Activated T-cell treated with anti-CD3 and anti-CD28 coated beads, Interleukin-2, amount 50 U/mL, for 1 hour (primary cell): ENCODE measurements around the gene MSL1.

Experiments
- DNase-seq: peaks from one replicate; pipeline ENCODE4 v3.0.0-alpha.2; 2020

MSL1 gene

GRCh38 chr17:40121181-40122135, at the start of gene MSL1:
MSL1 (plus strand) TSS chr17:40121971; CDS start chr17:40122613, 642 bp downstream.
- peak; percentile 87 for DNase-seq

DNA sequence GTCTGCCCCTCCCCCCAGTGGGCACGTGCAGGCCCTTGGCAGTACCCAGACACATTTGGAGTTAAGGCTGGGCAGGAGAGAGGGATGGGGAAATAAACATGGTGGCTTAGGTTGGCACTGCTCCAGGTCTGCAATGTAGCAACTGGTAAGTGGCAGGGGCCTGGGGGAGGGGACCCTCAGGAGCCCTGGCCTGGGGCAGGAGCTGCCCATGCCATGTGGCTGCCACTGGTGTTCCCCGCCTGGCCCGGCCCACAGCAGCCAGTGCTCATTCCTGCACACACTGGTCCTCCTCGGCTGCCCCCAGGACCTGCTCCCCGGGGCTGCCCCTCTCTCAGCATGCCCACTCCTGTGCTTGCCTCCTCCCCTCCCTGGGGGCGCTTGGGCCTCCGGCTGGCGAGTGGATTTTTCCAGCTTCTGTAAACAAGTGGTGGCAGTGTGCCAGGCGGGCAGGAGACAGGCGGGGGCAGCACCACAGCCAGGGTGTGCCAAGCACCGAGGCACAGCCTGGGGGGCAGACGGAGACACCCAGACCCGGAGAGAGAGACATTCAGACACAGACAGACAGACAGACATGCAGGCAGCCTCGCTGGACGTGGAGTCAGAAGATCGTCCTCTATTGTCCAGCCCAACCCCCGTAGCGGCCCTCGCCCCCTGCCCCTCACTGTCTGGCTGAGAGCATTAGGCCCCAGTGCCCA, 49.6 kb upstream of the MSL1 start:
- DNase-seq = no peak

GRCh38 chr17:40072735-40073346, 48.9 kb upstream of the MSL1 start:
- DNase-seq = no peak

- DNase-seq = no peak
Observed at GRCh38 chr17:40073454-40074174, 48.2 kb upstream of the MSL1 start.

DNA sequence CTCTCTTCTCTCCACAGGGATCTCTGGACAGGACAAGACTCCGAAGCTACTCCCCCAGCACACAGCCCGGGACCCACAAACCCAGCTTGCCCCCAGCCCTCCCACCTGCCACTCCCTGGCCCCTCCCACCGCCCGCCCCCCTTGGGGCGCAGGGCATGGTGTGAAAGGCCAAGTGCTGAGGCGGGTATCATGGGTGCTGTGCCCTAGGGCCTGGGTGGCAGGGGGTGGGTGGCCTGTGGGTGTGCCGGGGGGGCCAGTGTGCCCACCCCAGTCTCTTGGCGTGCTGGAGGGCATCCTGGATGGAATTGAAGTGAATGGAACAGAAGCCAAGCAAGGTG, 47.6 kb upstream of the MSL1 start:
- DNase-seq = no peak

GRCh38 chr17:40074871-40075200, 46.9 kb upstream of the MSL1 start:
- DNase-seq = no peak

- DNase-seq = peak; percentile 73
Observed at GRCh38 chr17:40075201-40075941, 46.4 kb upstream of the MSL1 start.

GRCh38 chr17:40075942-40076498, 45.8 kb upstream of the MSL1 start:
- no peak for DNase-seq

- no peak for DNase-seq
Observed at GRCh38 chr17:40076591-40076990, 45.2 kb upstream of the MSL1 start.

- no peak for DNase-seq
Observed at GRCh38 chr17:40079545-40079944, 42.2 kb upstream of the MSL1 start.

DNA sequence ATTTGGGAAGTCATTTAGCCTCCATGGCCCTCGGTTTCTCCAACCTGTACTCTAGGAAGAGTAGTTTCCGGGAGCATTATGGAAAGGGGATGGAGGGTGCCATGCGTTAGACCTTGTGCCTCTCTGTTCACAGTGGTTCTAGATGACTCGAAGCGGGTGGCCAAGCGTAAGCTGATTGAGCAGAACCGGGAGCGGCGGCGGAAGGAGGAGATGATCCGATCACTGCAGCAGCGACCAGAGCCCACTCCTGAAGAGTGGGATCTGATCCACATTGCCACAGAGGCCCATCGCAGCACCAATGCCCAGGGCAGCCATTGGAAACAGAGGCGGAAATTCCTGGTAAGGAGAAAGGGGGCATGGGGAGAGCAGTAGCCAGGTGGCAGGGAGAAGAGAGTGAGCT, 37.3 kb upstream of the MSL1 start:
- no peak for DNase-seq

DNA sequence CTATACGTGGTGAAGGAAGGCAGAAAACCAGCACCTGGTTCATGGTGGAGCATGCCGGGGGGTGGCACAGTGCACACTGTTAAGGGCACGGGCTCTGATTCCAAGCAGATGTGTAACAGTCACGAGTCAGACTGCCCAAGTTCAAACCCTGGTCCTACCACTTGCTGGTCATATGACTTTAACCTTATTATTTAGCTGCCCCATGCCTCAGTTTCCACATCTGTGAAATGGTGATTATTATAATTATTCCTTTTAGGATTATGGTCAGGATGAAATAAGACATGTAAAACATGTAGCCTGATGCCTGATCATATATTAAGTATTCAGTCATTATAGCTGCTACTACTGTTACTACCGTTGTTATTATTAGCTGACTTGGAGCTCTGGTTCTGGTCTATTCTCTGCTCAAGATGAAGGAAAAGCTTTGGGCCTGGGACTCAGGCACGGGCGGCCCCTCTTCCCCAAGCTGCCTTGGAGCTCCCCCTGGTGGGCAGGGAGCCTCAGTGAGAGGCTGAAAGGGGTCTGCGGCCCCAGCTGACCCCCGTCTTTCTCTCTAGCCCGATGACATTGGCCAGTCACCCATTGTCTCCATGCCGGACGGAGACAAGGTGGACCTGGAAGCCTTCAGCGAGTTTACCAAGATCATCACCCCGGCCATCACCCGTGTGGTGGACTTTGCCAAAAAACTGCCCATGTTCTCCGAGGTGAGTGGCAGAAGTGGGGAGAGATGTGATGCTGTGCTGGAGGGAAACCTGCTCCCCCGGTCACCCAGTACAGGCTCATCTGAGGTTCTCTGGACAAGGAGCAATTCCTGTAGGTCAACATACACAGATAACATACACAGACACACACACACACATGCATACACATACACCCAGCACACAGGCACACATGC, 35.4 kb upstream of the MSL1 start:
- peak; percentile 70 for DNase-seq

DNA sequence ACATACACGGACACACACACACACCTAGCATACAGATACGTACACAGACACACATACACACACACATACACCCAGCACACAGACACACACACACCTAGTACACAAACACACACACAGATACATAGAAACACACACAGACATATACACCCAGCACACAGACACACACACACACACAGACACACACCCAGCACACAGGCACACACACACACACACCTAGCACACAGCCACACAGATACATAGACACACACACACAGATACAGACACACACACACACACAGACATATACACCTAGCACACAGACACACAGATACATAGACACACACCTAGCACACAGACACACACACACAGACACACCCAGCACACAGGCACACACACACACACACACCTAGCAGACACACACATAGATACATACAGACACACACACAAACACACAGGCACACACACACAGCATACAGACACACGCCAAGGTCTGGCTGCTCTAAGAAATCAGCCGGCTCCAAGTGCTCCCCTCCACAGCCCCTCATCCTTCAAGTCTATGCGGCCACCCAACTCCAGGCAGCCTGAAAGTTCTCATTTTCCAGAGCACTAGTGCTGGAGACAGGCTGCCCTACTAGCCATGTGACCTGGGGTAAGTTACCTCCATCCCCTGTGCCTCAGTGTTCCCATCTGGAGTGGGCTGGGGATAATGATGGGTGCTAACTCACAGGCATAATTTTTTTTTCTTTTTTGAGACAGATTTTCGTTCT, 34.5 kb upstream of the MSL1 start:
- DNase-seq = no peak

DNA sequence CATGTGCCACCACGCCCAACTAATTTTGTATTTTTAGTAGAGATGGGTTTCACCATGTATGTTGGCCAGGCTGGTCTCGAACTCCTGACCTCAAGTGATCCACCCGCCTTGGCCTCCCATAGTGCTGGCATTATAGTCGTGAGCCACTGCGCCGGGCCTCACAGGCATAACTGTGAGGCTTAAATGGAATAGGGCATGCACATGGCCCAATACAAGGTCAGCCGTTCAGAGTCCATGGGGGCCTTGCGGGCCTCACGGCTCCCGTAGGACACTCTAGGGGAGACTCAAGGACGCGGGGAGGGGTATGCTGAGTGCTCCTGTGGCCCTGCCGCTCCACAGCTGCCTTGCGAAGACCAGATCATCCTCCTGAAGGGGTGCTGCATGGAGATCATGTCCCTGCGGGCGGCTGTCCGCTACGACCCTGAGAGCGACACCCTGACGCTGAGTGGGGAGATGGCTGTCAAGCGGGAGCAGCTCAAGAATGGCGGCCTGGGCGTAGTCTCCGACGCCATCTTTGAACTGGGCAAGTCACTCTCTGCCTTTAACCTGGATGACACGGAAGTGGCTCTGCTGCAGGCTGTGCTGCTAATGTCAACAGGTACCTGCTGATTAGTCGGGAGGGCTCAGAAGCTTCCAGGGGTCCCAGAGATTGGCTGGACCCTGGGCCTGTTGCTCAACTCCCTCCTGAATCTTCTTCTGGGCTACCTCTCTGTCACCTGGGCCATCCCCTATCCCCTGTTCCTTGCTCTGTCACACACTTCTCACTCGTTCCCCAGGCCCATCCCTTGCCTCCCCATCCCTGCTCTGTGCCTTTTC, 33.7 kb upstream of the MSL1 start:
- no peak for DNase-seq

DNA sequence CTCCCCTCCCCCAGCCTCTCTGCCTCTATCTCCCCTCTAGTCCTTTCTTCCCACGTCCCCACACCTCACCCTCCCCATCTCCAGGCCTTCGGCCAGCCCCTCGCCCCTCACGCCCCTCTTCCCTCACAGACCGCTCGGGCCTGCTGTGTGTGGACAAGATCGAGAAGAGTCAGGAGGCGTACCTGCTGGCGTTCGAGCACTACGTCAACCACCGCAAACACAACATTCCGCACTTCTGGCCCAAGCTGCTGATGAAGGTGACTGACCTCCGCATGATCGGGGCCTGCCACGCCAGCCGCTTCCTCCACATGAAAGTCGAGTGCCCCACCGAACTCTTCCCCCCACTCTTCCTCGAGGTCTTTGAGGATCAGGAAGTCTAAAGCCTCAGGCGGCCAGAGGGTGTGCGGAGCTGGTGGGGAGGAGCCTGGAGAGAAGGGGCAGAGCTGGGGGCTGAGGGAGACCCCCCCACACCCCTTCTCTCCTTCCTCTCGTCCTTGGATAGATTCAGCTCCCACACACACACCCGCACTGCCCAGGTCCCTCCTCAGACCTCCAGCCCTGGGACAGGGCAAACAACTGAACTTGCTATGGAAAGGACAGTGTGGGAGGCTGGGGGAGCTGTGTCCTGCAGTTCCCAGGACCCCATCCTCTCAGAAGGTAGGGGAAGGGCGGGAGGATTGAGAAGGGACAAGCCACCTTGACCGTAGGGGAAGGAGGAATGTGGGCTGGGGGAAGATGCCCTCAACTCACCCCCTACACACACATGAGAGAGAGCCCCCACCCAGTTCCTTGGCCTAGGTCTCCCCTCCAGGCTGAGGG, 32.5 kb upstream of the MSL1 start:
- DNase-seq = no peak

DNA sequence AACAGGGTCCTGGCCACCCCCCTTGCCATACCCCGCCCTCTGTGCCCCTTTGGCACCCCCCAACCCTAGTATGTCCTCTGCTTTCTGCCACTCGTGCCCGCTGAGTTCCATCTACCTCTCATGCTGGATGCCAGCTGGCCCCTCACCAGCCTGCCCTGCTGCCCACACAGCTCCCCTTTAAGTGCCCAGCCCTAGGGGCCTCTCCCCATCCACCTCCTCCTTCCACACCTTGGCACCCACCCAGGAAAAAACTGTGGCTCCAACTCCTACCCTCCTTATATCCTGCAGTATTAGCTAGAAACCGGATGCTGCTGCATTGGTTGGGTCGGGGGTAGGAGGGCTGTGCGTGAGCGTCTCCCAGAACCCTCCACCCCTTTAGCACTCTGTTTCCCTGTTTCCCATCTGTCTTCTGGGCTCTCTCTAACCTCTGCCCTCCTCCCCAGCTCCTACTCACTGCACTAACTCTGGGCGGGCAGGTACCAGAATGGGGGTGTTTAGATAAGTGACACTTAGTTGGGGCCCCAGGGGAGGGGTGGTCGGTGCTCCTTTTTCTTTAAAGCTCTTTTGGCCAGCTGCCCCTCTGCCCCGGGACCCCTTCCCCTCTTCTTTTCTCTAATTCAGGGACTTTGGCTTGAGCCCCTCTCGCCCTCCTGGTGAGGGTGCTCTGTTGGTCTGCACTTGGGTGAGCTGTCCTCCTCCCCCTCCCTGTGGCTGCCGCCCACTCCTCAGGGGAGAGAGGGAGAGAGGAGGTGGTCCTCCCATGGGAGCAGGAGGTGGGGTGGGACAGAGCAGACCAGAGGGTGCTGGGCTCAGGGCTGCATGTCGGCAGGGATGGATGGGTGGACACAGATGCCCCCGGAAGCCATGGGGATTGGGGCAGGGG, 31.3 kb upstream of the MSL1 start:
- DNase-seq = no peak

- DNase-seq = peak; percentile 19
Observed at GRCh38 chr17:40091691-40092397, 29.9 kb upstream of the MSL1 start.
